ENCODE data around the gene TRPM5. TPM values are rescaled to one million over a fixed set of nuclear protein-coding genes. Genes with fewer than 3 reads are reported as not detected.

Gene TRPM5
- total RNA-seq, 1 donor from 2014 or later = not detected

DNA sequence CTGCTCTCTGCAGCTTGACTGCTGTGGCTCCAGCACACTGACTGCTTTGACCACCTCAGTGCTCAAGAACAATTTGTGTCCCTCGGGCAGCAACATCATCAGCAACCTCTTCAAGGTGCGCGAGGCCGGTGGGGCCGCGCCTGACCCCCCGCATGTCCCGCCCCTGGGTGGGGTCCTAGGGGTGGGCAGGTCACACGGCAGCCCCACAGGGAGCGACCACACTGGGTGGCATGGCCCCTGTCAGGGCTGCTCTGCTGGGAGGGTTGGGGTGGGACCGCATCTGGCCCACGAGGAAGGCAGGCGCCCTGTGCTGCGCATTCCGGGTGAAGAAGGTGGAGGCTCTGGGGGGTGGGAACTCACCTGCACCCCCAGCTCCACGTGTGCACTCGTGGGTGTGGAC lies 48.5 kb downstream of the TRPM5 start:
- peaks cover 8% of the 10 kb centered on the region for H3K4me1 Mint-ChIP-seq (ENCODE audit: low read depth)
- TF ChIP-seq, protein P1, sequence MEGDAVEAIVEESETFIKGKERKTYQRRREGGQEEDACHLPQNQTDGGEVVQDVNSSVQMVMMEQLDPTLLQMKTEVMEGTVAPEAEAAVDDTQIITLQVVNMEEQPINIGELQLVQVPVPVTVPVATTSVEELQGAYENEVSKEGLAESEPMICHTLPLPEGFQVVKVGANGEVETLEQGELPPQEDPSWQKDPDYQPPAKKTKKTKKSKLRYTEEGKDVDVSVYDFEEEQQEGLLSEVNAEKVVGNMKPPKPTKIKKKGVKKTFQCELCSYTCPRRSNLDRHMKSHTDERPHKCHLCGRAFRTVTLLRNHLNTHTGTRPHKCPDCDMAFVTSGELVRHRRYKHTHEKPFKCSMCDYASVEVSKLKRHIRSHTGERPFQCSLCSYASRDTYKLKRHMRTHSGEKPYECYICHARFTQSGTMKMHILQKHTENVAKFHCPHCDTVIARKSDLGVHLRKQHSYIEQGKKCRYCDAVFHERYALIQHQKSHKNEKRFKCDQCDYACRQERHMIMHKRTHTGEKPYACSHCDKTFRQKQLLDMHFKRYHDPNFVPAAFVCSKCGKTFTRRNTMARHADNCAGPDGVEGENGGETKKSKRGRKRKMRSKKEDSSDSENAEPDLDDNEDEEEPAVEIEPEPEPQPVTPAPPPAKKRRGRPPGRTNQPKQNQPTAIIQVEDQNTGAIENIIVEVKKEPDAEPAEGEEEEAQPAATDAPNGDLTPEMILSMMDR (IDR thresholded peaks at IDR 0.05) = no peak
- H3K36me3 Mint-ChIP-seq (ENCODE audit: low read depth) = peaks cover 6% of the 10 kb centered on the region
- no peak overlapping the region for H3K27ac Mint-ChIP-seq (ENCODE audit: unreplicated experiment)
- no peak for DNase-seq (ENCODE audit: low spot score)
- H3K27me3 Mint-ChIP-seq (ENCODE audit: low read depth) = no peaks in the 10 kb centered on the region
- H3K9me3 Mint-ChIP-seq (ENCODE audit: low read depth) = no peaks in the 10 kb centered on the region
- H3K4me3 Mint-ChIP-seq (ENCODE audit: unreplicated experiment) = no peak overlapping the region

DNA sequence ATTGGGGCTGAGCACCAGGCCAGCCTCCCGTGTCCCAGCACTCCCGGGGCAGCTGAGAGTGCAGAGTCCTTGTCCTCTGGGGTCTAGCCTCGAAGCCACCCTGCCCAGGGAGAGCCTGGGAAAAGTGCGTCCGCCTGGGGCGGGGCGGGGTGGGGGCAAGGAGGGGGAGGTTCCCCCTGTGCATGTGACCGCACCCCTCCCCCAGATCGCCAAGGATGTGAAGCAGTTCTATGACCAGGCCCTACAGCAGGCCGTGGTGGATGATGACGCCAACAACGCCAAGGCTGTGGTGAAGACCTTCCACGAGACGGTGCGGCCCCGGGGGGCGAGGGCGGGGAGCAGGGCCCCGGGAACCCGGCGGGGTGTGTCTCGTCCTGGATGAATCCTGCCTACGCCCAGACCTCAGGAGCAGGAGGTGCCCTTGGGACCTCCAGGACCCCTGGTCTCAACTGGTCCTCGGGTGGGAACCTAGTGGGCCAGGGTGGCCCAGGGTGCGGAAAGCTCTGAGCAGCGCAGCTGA lies 49.0 kb downstream of the TRPM5 start:
- Mint-ChIP-seq H3K4me3 (ENCODE audit: unreplicated experiment) (no peak overlapping the region), H3K36me3 (ENCODE audit: low read depth) (peaks cover 6% of the 10 kb centered on the region), H3K27ac (ENCODE audit: unreplicated experiment) (no peak overlapping the region), H3K9me3 (ENCODE audit: low read depth) (no peaks in the 10 kb centered on the region), H3K27me3 (ENCODE audit: low read depth) (no peaks in the 10 kb centered on the region), H3K4me1 (ENCODE audit: low read depth) (peaks cover 14% of the 10 kb centered on the region)
- no peak for DNase-seq (ENCODE audit: low spot score)
- TF ChIP-seq, protein P1 (IDR thresholded peaks at IDR 0.05) = no peak

DNA sequence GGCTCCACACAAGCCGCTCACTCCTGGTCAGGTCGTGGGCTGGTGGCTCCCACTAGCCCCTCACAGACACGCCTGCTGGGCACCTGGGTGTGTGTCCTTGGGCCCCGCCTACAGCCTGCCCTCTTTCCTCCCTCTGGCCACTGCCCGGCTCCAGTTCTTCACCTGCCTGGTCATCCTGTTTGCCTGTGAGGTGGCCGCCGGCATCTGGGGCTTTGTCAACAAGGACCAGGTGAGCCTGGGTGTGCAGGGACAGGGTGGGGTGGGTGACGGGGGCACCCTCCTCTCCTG lies 49.6 kb downstream of the TRPM5 start:
- Mint-ChIP-seq H3K4me3 (ENCODE audit: unreplicated experiment) (no peak overlapping the region), H3K4me1 (ENCODE audit: low read depth) (peaks cover 19% of the 10 kb centered on the region), H3K27ac (ENCODE audit: unreplicated experiment) (no peak overlapping the region), H3K27me3 (ENCODE audit: low read depth) (no peaks in the 10 kb centered on the region), H3K9me3 (ENCODE audit: low read depth) (no peaks in the 10 kb centered on the region), H3K36me3 (ENCODE audit: low read depth) (peaks cover 6% of the 10 kb centered on the region)
- TF ChIP-seq, protein P1 (IDR thresholded peaks at IDR 0.05) = no peak
- no peak for DNase-seq (ENCODE audit: low spot score)

Other genes starting within 250 kb of the TRPM5 start
- gene ASCL2, start 173.9 kb downstream of the TRPM5 start, total RNA-seq = not detected in 3 replicates
- gene C11orf21, start 142.6 kb downstream of the TRPM5 start, total RNA-seq = not detected in 3 replicates
- not detected in 3 replicates for gene TSPAN32, start 142.5 kb downstream of the TRPM5 start, total RNA-seq
- gene CD81, start 67.2 kb downstream of the TRPM5 start, total RNA-seq = 403 to 442 TPM (median 441 TPM) in 3 replicates
- 44.1 to 55.2 TPM (median 52.2 TPM) in 3 replicates for gene TSSC4, start 43.8 kb downstream of the TRPM5 start, total RNA-seq
- gene KCNQ1, start 494 bp upstream of the TRPM5 start, total RNA-seq = 0.41 TPM in 1 of 3 replicates, not detected in the others

All from chondrocyte (in vitro differentiated cells).